H9 (cell line): ENCODE measurements around the gene ABHD17C. TPM values are rescaled to one million over a fixed set of nuclear protein-coding genes. Genes with fewer than 3 reads are reported as not detected.

Experiments
- DNase-seq: peaks from one replicate; pipeline ENCODE4 v3.0.0-alpha.2; 2017
- H2AFZ ChIP-seq: one replicate; pipeline ENCODE4 v1.6.1; 2013; ENCODE audit warnings: mild to moderate bottlenecking, low read length, control low read depth, moderate library complexity
- H2AK5ac ChIP-seq: 2 replicates; pipeline ENCODE4 v1.6.1; 2013; ENCODE audit warnings: low read length, control low read depth, mixed read lengths; ENCODE audit not compliant: insufficient read length
- H2BK120ac ChIP-seq: one replicate; pipeline ENCODE4 v1.6.1; 2013; ENCODE audit warnings: low read depth, mild to moderate bottlenecking, low read length, control low read depth, inconsistent platforms; ENCODE audit not compliant: poor library complexity, severe bottlenecking
- H2BK12ac ChIP-seq: 2 replicates; pipeline ENCODE4 v1.6.1; 2013; ENCODE audit warnings: low read length, control low read depth, mixed read lengths, low read depth; ENCODE audit not compliant: insufficient read length
- H2BK15ac ChIP-seq: 2 replicates; pipeline ENCODE4 v1.6.1; 2013; ENCODE audit warnings: low read depth, low read length, control low read depth
- H2BK20ac ChIP-seq: one replicate; pipeline ENCODE4 v1.6.1; 2013; ENCODE audit warnings: low read depth, mild to moderate bottlenecking, low read length, control low read depth, inconsistent platforms; ENCODE audit not compliant: poor library complexity, severe bottlenecking
- H2BK5ac ChIP-seq: 2 replicates; pipeline ENCODE4 v1.6.1; 2013; ENCODE audit warnings: low read length, control low read depth, mixed read lengths; ENCODE audit not compliant: insufficient read length
- H3K14ac ChIP-seq: 2 replicates; pipeline ENCODE4 v1.6.1; 2013; ENCODE audit warnings: low read length, control low read depth; ENCODE audit not compliant: insufficient read depth
- H3K18ac ChIP-seq: 2 replicates; pipeline ENCODE4 v1.6.1; 2013; ENCODE audit warnings: low read depth, mild to moderate bottlenecking, mixed read lengths, low read length, control low read depth; ENCODE audit not compliant: insufficient read length
- H3K23ac ChIP-seq: 2 replicates; pipeline ENCODE4 v1.6.1; 2013; ENCODE audit warnings: low read length, control low read depth, mixed read lengths, low read depth; ENCODE audit not compliant: insufficient read length
- H3K23me2 ChIP-seq: 2 replicates; pipeline ENCODE4 v1.6.1; 2013; ENCODE audit warnings: low read depth, mild to moderate bottlenecking, mixed read lengths, low read length, control low read depth; ENCODE audit not compliant: insufficient read length, poor library complexity, severe bottlenecking
- H3K27ac ChIP-seq: 2 replicates; pipeline ENCODE4 v1.5.1; 2013; ENCODE audit warnings: low read length, control low read depth, mixed read lengths, low read depth; ENCODE audit not compliant: insufficient read length
- H3K27me3 ChIP-seq: 2 replicates; pipeline ENCODE4 v1.6.1; 2013; ENCODE audit warnings: low read length, control low read depth, inconsistent platforms; ENCODE audit not compliant: insufficient read depth
- H3K4ac ChIP-seq: 2 replicates; pipeline ENCODE4 v1.6.1; 2013; ENCODE audit warnings: low read depth, mild to moderate bottlenecking, control low read depth, inconsistent platforms, low read length, moderate library complexity
- H3K4me1 ChIP-seq: 2 replicates; pipeline ENCODE4 v1.6.1; 2013; ENCODE audit warnings: low read length, control low read depth, inconsistent platforms; ENCODE audit not compliant: insufficient read depth
- H3K4me2 ChIP-seq: 2 replicates; pipeline ENCODE4 v1.6.1; 2013; ENCODE audit warnings: low read length, control low read depth, mixed read lengths; ENCODE audit not compliant: insufficient read length, insufficient read depth
- H3K56ac ChIP-seq: 2 replicates; pipeline ENCODE4 v1.6.1; 2013; ENCODE audit warnings: low read depth, mild to moderate bottlenecking, mixed read lengths, low read length, control low read depth; ENCODE audit not compliant: insufficient read length
- H3K79me1 ChIP-seq: 2 replicates; pipeline ENCODE4 v1.6.1; 2013; ENCODE audit warnings: low read depth, mild to moderate bottlenecking, moderate library complexity, low read length, control low read depth, inconsistent platforms; ENCODE audit not compliant: insufficient read depth, poor library complexity, severe bottlenecking
- H3K79me2 ChIP-seq: 2 replicates; pipeline ENCODE4 v1.6.1; 2013; ENCODE audit warnings: low read length, control low read depth, inconsistent platforms; ENCODE audit not compliant: insufficient read depth
- H3K9ac ChIP-seq: 2 replicates; pipeline ENCODE4 v1.6.1; 2013; ENCODE audit warnings: low read length, control low read depth, mixed read lengths; ENCODE audit not compliant: insufficient read length; ENCODE audit errors: extremely low read depth
- H3K9me3 ChIP-seq: one replicate; pipeline ENCODE4 v1.6.1; 2013; ENCODE audit warnings: low read depth, low read length, inconsistent platforms; ENCODE audit not compliant: control insufficient read depth
- H3T11ph ChIP-seq: one replicate; pipeline ENCODE4 v1.6.1; 2013; ENCODE audit warnings: mild to moderate bottlenecking, low read length, control low read depth, inconsistent platforms
- H4K20me1 ChIP-seq: one replicate; pipeline ENCODE4 v1.6.1; 2013; ENCODE audit not compliant: control insufficient read depth, insufficient read length, insufficient read depth
- H4K5ac ChIP-seq: 2 replicates; pipeline ENCODE4 v1.6.1; 2013; ENCODE audit warnings: low read depth, mild to moderate bottlenecking, mixed read lengths, low read length, control low read depth; ENCODE audit not compliant: insufficient read length
- H4K8ac ChIP-seq: replicated peaks from 2 replicates; pipeline ENCODE4 v1.6.1; 2013; ENCODE audit warnings: low read length, control low read depth, mixed read lengths, low read depth; ENCODE audit not compliant: insufficient read length
- H4K91ac ChIP-seq: 2 replicates; pipeline ENCODE4 v1.6.1; 2013; ENCODE audit warnings: low read depth, mild to moderate bottlenecking, moderate library complexity, mixed read lengths, low read length, control low read depth; ENCODE audit not compliant: insufficient read length
- H3K27ac Mint-ChIP-seq, 3 experiments: 2 replicates in 2 of 3; 3 replicates in 1 of 3; pipeline ENCODE4 v1.8.0; 2020 to 2021; ENCODE audit warnings: mixed read lengths in 3 of 3, mild to moderate bottlenecking in 1 of 3, moderate library complexity in 1 of 3
- H3K27me3 Mint-ChIP-seq: 2 replicates; pipeline ENCODE4 v1.8.0; 2021; ENCODE audit warnings: low read depth, mild to moderate bottlenecking, moderate library complexity, mixed read lengths
- H3K36me3 Mint-ChIP-seq, 3 experiments: 2 replicates in 2 of 3; 3 replicates in 1 of 3; pipeline ENCODE4 v1.8.0; 2020 to 2021; ENCODE audit warnings: low read depth in 3 of 3, mixed read lengths in 3 of 3; ENCODE audit not compliant: insufficient read depth in 1 of 3
- H3K4me1 Mint-ChIP-seq, 2 experiments: 2 replicates each; pipeline ENCODE4 v1.8.0; 2020; ENCODE audit warnings: mixed read lengths in 2 of 2
- H3K4me3 Mint-ChIP-seq, 2 experiments: 2 replicates in 1 of 2; 3 replicates in 1 of 2; pipeline ENCODE4 v1.8.0; 2020 to 2021; ENCODE audit warnings: mild to moderate bottlenecking in 2 of 2, mixed read lengths in 2 of 2, moderate library complexity in 1 of 2
- H3K9me3 Mint-ChIP-seq, 2 experiments: 2 replicates in 1 of 2; 3 replicates in 1 of 2; pipeline ENCODE4 v1.8.0; 2020; ENCODE audit warnings: mild to moderate bottlenecking in 2 of 2, mixed read lengths in 2 of 2, moderate library complexity in 1 of 2
- CTCF ChIP-seq: fragments of 200-600 bp; sonication (generic); conservative IDR thresholded peaks from 3 replicates; pipeline ENCODE4 v1.8.0; 2021; ENCODE audit warnings: antibody characterized with exemption, mild to moderate bottlenecking
- WGBS: extraction: QIAGEN DNeasy Blood & Tissue Kit; methylation state at CpG from one replicate; pipeline ENCODE4 v1.1.7; 2013; ENCODE audit warnings: missing lambda C conversion rate, low lambda C conversion rate, mixed read lengths; ENCODE audit not compliant: insufficient read length; ENCODE audit errors: extremely low coverage; 5-methylcytosine and 5-hydroxymethylcytosine counted together
- total RNA-seq: library from RNA; stranded (reverse); gene quantifications from 2 replicates; pipeline ENCODE4 v1.2.1, GENCODE V29; 2021

ABHD17C gene
- total RNA-seq, 1 experiment from 2014 or later, result 21.5 TPM

GRCh38 chr15:80743189-80743833, 48.2 kb downstream of the ABHD17C start:
- H4K91ac ChIP-seq, result no peak overlapping the region
- no peaks in the 10 kb centered on the region for H3K79me2 ChIP-seq
- Mint-ChIP-seq H3K9me3 (peaks cover 5 to 8% of the 10 kb centered on the region in 2 experiments; a peak in 2 of 5 replicates), H3K4me3 (no peak overlapping the region), H3K4me1 (peaks cover 25 to 28% of the 10 kb centered on the region in 2 experiments), H3K27ac (no peak overlapping the region), H3K27me3 (0 out of 2 replicates have a peak, but pooled peaks cover 2% of the 10 kb centered on the region), H3K36me3 (peaks cover 0 to 9% (median 5%) of the 10 kb centered on the region in 3 experiments)
- H3K14ac ChIP-seq, result no peak overlapping the region
- H2BK20ac ChIP-seq, result no peak overlapping the region
- H3K79me1 ChIP-seq, result no peaks in the 10 kb centered on the region
- H3K9me3 ChIP-seq, result no peaks in the 10 kb centered on the region
- DNase-seq, result no peak
- no peak overlapping the region for H4K5ac ChIP-seq
- no peak overlapping the region for H4K8ac ChIP-seq
- no peak overlapping the region for H2AFZ ChIP-seq
- no peaks in the 10 kb centered on the region for H4K20me1 ChIP-seq
- H3K9ac ChIP-seq, result no peak overlapping the region
- H2BK15ac ChIP-seq, result no peak overlapping the region
- no peaks in the 10 kb centered on the region for H3K23me2 ChIP-seq
- H2BK120ac ChIP-seq, result no peak overlapping the region
- no peak overlapping the region for H2BK12ac ChIP-seq
- TF ChIP-seq CTCF, result no peak
- H2BK5ac ChIP-seq, result no peak overlapping the region
- H3K27ac ChIP-seq, result no peak overlapping the region
- no peak overlapping the region for H2AK5ac ChIP-seq
- H3K4ac ChIP-seq, result no peak overlapping the region
- no peak overlapping the region for H3K4me2 ChIP-seq
- no CpG with 5 or more reads among the region's 11 CpGs for WGBS
- H3K4me1 ChIP-seq, result peaks cover 5% of the 10 kb centered on the region; the same call in 1 of the 2 replicates
- H3K56ac ChIP-seq, result no peak overlapping the region
- no peaks in the 10 kb centered on the region for H3K27me3 ChIP-seq
- H3K18ac ChIP-seq, result no peak overlapping the region
- H3K23ac ChIP-seq, result no peak overlapping the region
- H3T11ph ChIP-seq, result no peak overlapping the region
